Stomach (tissue), 9 donors: ENCODE results near the gene RSPH6A. TPM values are rescaled to one million over a fixed set of nuclear protein-coding genes. Genes with fewer than 3 reads are reported as not detected.

Experiments
- DNase-seq, 2 donors: peaks; one replicate each; pipeline versions ENCODE4 v3.0.0 to v3.0.0-alpha.2; 2013 to 2019
- H3K27ac ChIP-seq, 5 donors: fragments of 200-600 bp in 4 of 5; sonication (generic) in 4 of 5; one replicate each; pipeline ENCODE4 v1.5.1; 2013 to 2019; ENCODE audit warnings: mild to moderate bottlenecking in 1 of 5, moderate library complexity in 1 of 5
- H3K27me3 ChIP-seq, 3 donors: fragments of 200-600 bp; sonication (generic); one replicate each; pipeline ENCODE4 v1.5.1; 2017 to 2019; ENCODE audit warnings: mixed run types in 1 of 3
- H3K36me3 ChIP-seq, 4 donors: fragments of 200-600 bp; sonication (generic); 1 replicate in 3 of 4; 2 replicates in 1 of 4; pipeline ENCODE4 v1.5.1; 2016 to 2019
- H3K4me1 ChIP-seq, 4 donors: fragments of 200-600 bp; sonication (generic); one replicate each; pipeline ENCODE4 v1.5.1; 2016 to 2019
- H3K4me3 ChIP-seq, 4 donors: fragments of 200-600 bp; sonication (generic) in 3 of 4; one replicate each; pipeline ENCODE4 v1.5.1; 2016 to 2019; ENCODE audit warnings: mild to moderate bottlenecking in 1 of 4
- H3K9me3 ChIP-seq, 4 donors: fragments of 200-600 bp; sonication (generic); one replicate each; pipeline ENCODE4 v1.5.1; 2016 to 2019
- CTCF ChIP-seq, 7 experiments: fragments of 450-650 bp in 4 of 7; fragments of 200-600 bp in 3 of 7; sonication (generic) in 3 of 7; IDR thresholded peaks; one replicate each; pipeline ENCODE4 v1.5.1; 2016 to 2019; ENCODE audit warnings: antibody characterized with exemption in 7 of 7, control low read depth in 2 of 7, mild to moderate bottlenecking in 1 of 7
- EP300 ChIP-seq: sonication (generic); formaldehyde crosslinking; IDR thresholded peaks from one replicate; pipeline ENCODE4 v1.6.1; 2017; ENCODE audit warnings: antibody characterized with exemption
- POLR2A ChIP-seq, 4 donors: fragments of 450-650 bp; IDR thresholded peaks; one replicate each; pipeline ENCODE4 v1.6.1; 2016; ENCODE audit warnings: antibody characterized with exemption in 4 of 4, control low read depth in 2 of 4, mild to moderate bottlenecking in 1 of 4, moderate library complexity in 1 of 4
- POLR2AphosphoS5 ChIP-seq, 3 donors: sonication (generic); formaldehyde crosslinking; IDR thresholded peaks; one replicate each; pipeline ENCODE4 v1.6.1; 2016; ENCODE audit warnings: antibody characterized with exemption in 3 of 3
- WGBS, 5 donors: extraction: QIAGEN DNeasy Blood & Tissue Kit in 3 of 5; methylation state at CpG; one replicate each; pipeline versions ENCODE4 v1.1.5 to v1.1.7; 2013 to 2018; 5-methylcytosine and 5-hydroxymethylcytosine counted together
- intact Hi-C: fragments of 100-400 bp; cut with DNase I; formaldehyde crosslinking; loops from one replicate; pipeline ENCODE4 v1.15.1; 2023; ENCODE audit warnings: low total_unique reads
- polyA plus RNA-seq, 3 donors: library from polyadenylated mRNA; stranded (reverse); fragments of 200-250 nt; gene quantifications; one replicate each; pipeline ENCODE4 v1.2.3, GENCODE V29; 2013
- total RNA-seq, 5 donors: library from RNA; depleted of rRNA; stranded (reverse); fragments of >200 nt; gene quantifications; one replicate each; pipeline versions ENCODE4 v1.1.0 to v1.2.3, GENCODE V29; 2014 to 2016
- donor health status: healthy with polysubstance abuse.
- donor health status: Bipolar disorder and iron deficiency.
- donor health status: healthy.

RSPH6A gene
- total and polyA plus RNA-seq, 8 donors, result 0.37 to 5.8 (median 1.4) TPM; not detected in 5

GRCh38 chr19:45863335-45863839 lies 48.3 kb upstream of the RSPH6A start:
- TF ChIP-seq POLR2A (IDR thresholded peaks at IDR 0.05) (no peak), EP300 (no peak), CTCF (IDR thresholded peaks at IDR 0.05) (no peak), POLR2AphosphoS5 (IDR thresholded peaks at IDR 0.05) (no peak)
- H3K36me3 ChIP-seq, result peaks cover 11 to 27% (median 18%) of the 10 kb centered on the region in 4 donors
- peak overlapping the region; percentile 78 to 96 (median 92) for H3K27ac ChIP-seq
- intact Hi-C loops, result no loop called here
- 2 to 5% (median 3%) methylated on average over 19 to 22 of the region's 22 CpGs for WGBS, 5 donors
- DNase-seq, result no peak
- no peaks in the 10 kb centered on the region for H3K9me3 ChIP-seq
- H3K4me1 ChIP-seq, result peaks cover 24 to 43% (median 37%) of the 10 kb centered on the region in 4 donors
- peak overlapping the region; percentile 75 to 97 (median 90) for H3K4me3 ChIP-seq
- H3K27me3 ChIP-seq, result peaks cover 0 to 34% (median 9%) of the 10 kb centered on the region in 3 donors

- peak within 1 kb of the TSS; percentile 92 to 96 (median 93) for H3K27ac ChIP-seq
These were observed 47.6 kb upstream of the RSPH6A start, which contains the start of gene SYMPK for GRCh38 chr19:45862564-45863334. SYMPK (minus strand) TSS chr19:45863147; CDS start chr19:45854495, 8,652 bp downstream.

GRCh38 chr19:45862271-45862563 lies 47.1 kb upstream of the RSPH6A start:
- intact Hi-C loops, result no loop called here
- no peak for TF ChIP-seq EP300
- no peak for TF ChIP-seq POLR2A (IDR thresholded peaks at IDR 0.05)
- no peak for TF ChIP-seq POLR2AphosphoS5 (IDR thresholded peaks at IDR 0.05)
- TF ChIP-seq CTCF (IDR thresholded peaks at IDR 0.05), result no peak
- peak overlapping the region; percentile 75 to 97 (median 90) for H3K4me3 ChIP-seq
- H3K27ac ChIP-seq, result peak overlapping the region; percentile 91 to 96 (median 93)
- no peaks in the 10 kb centered on the region for H3K9me3 ChIP-seq
- WGBS, 5 donors, result 0 to 1% (median 1%) methylated on average over 11 of the region's 11 CpGs
- peaks cover 0 to 34% (median 9%) of the 10 kb centered on the region in 3 donors for H3K27me3 ChIP-seq
- peaks cover 15 to 33% (median 24%) of the 10 kb centered on the region in 4 donors for H3K36me3 ChIP-seq
- H3K4me1 ChIP-seq, result peaks cover 24 to 40% (median 33%) of the 10 kb centered on the region in 4 donors
- DNase-seq, result no peak

More at GRCh38 chr19:45862564-45863334, 47.6 kb upstream of the RSPH6A start, which contains the start of gene SYMPK:
- WGBS, 5 donors, result 0 to 1% (median 1%) methylated on average over 42 to 65 of the region's 65 CpGs
- peak; percentile 99 to 100 for DNase-seq
- Histone ChIP-seq H3K27me3 (peaks cover 0 to 34% (median 9%) of the 10 kb centered on the region in 3 donors), H3K9me3 (no peaks in the 10 kb centered on the region), H3K4me3 (peak within 1 kb of the TSS; percentile 75 to 97 (median 90)), H3K4me1 (peaks cover 24 to 43% (median 34%) of the 10 kb centered on the region in 4 donors), H3K36me3 (peaks cover 15 to 33% (median 24%) of the 10 kb centered on the region in 4 donors)
- intact Hi-C loops, result no loop called here
- TF ChIP-seq EP300 (no peak), POLR2A (IDR thresholded peaks at IDR 0.05) (no peak), CTCF (IDR thresholded peaks at IDR 0.05) (peak in 1 of 7 experiments; percentile 11), POLR2AphosphoS5 (IDR thresholded peaks at IDR 0.05) (peak; percentile 68 to 96 (median 88))

- H3K4me1 ChIP-seq, result peaks cover 24 to 40% (median 33%) of the 10 kb centered on the region in 4 donors
- H3K27me3 ChIP-seq, result peaks cover 0 to 22% (median 9%) of the 10 kb centered on the region in 3 donors
- intact Hi-C loops, result no loop called here
- H3K27ac ChIP-seq, result peak overlapping the region in 1 of 5 donors; percentile 96
- WGBS, 5 donors, result 70 to 82% (median 76%) methylated on average over 15 of the region's 15 CpGs
- TF ChIP-seq EP300 (no peak), POLR2AphosphoS5 (IDR thresholded peaks at IDR 0.05) (no peak), POLR2A (IDR thresholded peaks at IDR 0.05) (no peak), CTCF (IDR thresholded peaks at IDR 0.05) (no peak)
- no peaks in the 10 kb centered on the region for H3K9me3 ChIP-seq
- DNase-seq, result no peak
- peaks cover 15 to 47% (median 37%) of the 10 kb centered on the region in 4 donors for H3K36me3 ChIP-seq
- H3K4me3 ChIP-seq, result peak overlapping the region in 1 of 4 donors; percentile 97
These were observed 45.5 kb upstream of the RSPH6A start for GRCh38 chr19:45860359-45861259.
